GM20000 (cell line): ENCODE measurements around the gene PEAK1.
A peak's percentile ranks its signal among the peaks of the same experiment; 100 is the strongest.
"Not testable (repeated sequence)": the region's sequence is repeated elsewhere in the genome, so short reads cannot be mapped to it uniquely, and the experiment has no call there.

Source experiments
- DNase-seq: peaks from one replicate; pipeline ENCODE4 v3.0.0; 2012; ENCODE audit warnings: low spot score
- CTCF ChIP-seq: IDR thresholded peaks from 2 replicates; pipeline ENCODE4 v1.5.1; 2012; ENCODE audit warnings: mild to moderate bottlenecking, control low read depth; ENCODE audit errors: extremely low read depth, missing control alignments

Gene PEAK1

GRCh38 chr15:77276943-77277342 is 143.0 kb downstream of the PEAK1 start:
- no peak for TF ChIP-seq CTCF
- DNase-seq = no peak

GRCh38 chr15:77276096-77276495 is 143.8 kb downstream of the PEAK1 start:
- DNase-seq = no peak
- TF ChIP-seq CTCF = no peak

GRCh38 chr15:77273136-77273535 is 146.8 kb downstream of the PEAK1 start:
- not testable (repeated sequence) for DNase-seq

- no peak for TF ChIP-seq CTCF
- DNase-seq = no peak
Observed at GRCh38 chr15:77266708-77267386, 153.1 kb downstream of the PEAK1 start.

- no peak for DNase-seq
- TF ChIP-seq CTCF = no peak
Observed at GRCh38 chr15:77255385-77255784, 164.5 kb downstream of the PEAK1 start.

GRCh38 chr15:77251662-77252061 is 168.2 kb downstream of the PEAK1 start:
- TF ChIP-seq CTCF = no peak
- DNase-seq = no peak

- no peak for TF ChIP-seq CTCF
- DNase-seq = no peak
Observed at GRCh38 chr15:77247116-77247515, 172.8 kb downstream of the PEAK1 start.

GRCh38 chr15:77243716-77244401 is 176.0 kb downstream of the PEAK1 start:
- TF ChIP-seq CTCF = no peak
- DNase-seq = peak; percentile 5
